ENCODE measurements around the gene FOXL3. TPM values are rescaled to one million over a fixed set of nuclear protein-coding genes. Genes with fewer than 3 reads are reported as not detected.
A peak's percentile ranks its signal among the peaks of the same experiment; 100 is the strongest.

The FOXL3 gene
- polyA plus RNA-seq, 1 experiment = not detected

- DNase-seq (ENCODE audit: low read depth) = no peak
- Histone ChIP-seq H3K36me3 (ENCODE audit: control insufficient read depth, insufficient read depth, low read length) (no peaks in the 10 kb centered on the region), H3K27me3 (ENCODE audit: control insufficient read depth, insufficient read depth, low read length) (peaks cover 14% of the 10 kb centered on the region), H3K4me3 (ENCODE audit: low read depth, low read length) (no peak overlapping the region)
- ChIA-PET CTCF (interaction anchor here (1.8 to 1.9 kb wide), 2 partner anchors 202 to 457 kb away, joined by 5 to 9 read pairs; partner anchors contain the start of gene PDGFA), POLR2A (no interaction called here)
- TF ChIP-seq CTCF (IDR thresholded peaks at IDR 0.05; ENCODE audit: insufficient read depth, low read depth, low read length) = no peak
Measured at GRCh38 chr7:317643-318405, 27.9 kb downstream of the FOXL3 start.

DNA sequence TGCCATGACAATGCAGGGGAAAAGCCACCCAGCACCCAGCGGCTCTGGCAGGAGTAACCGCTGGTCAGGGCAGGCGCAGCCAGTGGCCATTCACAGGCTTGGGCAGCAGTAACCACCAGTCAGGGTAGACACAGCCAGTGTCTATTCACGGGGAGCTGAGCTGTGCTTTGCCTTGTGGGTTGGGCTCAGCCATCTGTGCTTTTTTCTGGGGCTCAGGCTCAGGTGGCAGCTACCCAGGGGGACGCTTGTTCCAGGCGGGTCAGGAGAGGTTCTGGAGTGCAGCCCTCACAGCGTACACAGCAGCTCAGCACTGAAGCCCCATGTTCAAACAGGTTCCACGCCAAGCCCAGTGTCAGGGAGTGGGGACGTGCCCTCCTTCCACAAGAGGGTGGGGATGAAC lies 28.5 kb downstream of the FOXL3 start:
- ChIA-PET POLR2A (no interaction called here), CTCF (interaction anchor here (1.8 to 1.9 kb wide), 2 partner anchors 202 to 456 kb away, joined by 5 to 9 read pairs; partner anchors contain the start of gene PDGFA)
- Histone ChIP-seq H3K27me3 (ENCODE audit: control insufficient read depth, insufficient read depth, low read length) (peaks cover 16% of the 10 kb centered on the region), H3K4me3 (ENCODE audit: low read depth, low read length) (no peak overlapping the region), H3K36me3 (ENCODE audit: control insufficient read depth, insufficient read depth, low read length) (no peaks in the 10 kb centered on the region)
- DNase-seq (ENCODE audit: low read depth) = no peak
- TF ChIP-seq CTCF (IDR thresholded peaks at IDR 0.05; ENCODE audit: insufficient read depth, low read depth, low read length) = no peak

GRCh38 chr7:318878-319661 lies 29.1 kb downstream of the FOXL3 start:
- DNase-seq (ENCODE audit: low read depth) = no peak
- no peak for TF ChIP-seq CTCF (IDR thresholded peaks at IDR 0.05; ENCODE audit: insufficient read depth, low read depth, low read length)
- POLR2A ChIA-PET = no interaction called here
- Histone ChIP-seq H3K27me3 (ENCODE audit: control insufficient read depth, insufficient read depth, low read length) (peaks cover 17% of the 10 kb centered on the region), H3K36me3 (ENCODE audit: control insufficient read depth, insufficient read depth, low read length) (no peaks in the 10 kb centered on the region), H3K4me3 (ENCODE audit: low read depth, low read length) (no peak overlapping the region)
- CTCF ChIA-PET = interaction anchor here (1.8 to 1.9 kb wide), 2 partner anchors 201 to 456 kb away, joined by 5 to 9 read pairs; partner anchors contain the start of gene PDGFA

- Histone ChIP-seq H3K4me3 (ENCODE audit: low read depth, low read length) (no peak overlapping the region), H3K27me3 (ENCODE audit: control insufficient read depth, insufficient read depth, low read length) (peaks cover 17% of the 10 kb centered on the region), H3K36me3 (ENCODE audit: control insufficient read depth, insufficient read depth, low read length) (no peaks in the 10 kb centered on the region)
- TF ChIP-seq CTCF (IDR thresholded peaks at IDR 0.05; ENCODE audit: insufficient read depth, low read depth, low read length) = no peak
- ChIA-PET POLR2A (no interaction called here), CTCF (interaction anchor here (0.6 to 4.3 kb wide), 6 partner anchors 279 to 525 kb away, joined by 3 to 47 read pairs (median 3); no protein-coding TSS in a partner anchor)
- DNase-seq (ENCODE audit: low read depth) = no peak
Measured at GRCh38 chr7:320297-320696, 30.3 kb downstream of the FOXL3 start.

DNA sequence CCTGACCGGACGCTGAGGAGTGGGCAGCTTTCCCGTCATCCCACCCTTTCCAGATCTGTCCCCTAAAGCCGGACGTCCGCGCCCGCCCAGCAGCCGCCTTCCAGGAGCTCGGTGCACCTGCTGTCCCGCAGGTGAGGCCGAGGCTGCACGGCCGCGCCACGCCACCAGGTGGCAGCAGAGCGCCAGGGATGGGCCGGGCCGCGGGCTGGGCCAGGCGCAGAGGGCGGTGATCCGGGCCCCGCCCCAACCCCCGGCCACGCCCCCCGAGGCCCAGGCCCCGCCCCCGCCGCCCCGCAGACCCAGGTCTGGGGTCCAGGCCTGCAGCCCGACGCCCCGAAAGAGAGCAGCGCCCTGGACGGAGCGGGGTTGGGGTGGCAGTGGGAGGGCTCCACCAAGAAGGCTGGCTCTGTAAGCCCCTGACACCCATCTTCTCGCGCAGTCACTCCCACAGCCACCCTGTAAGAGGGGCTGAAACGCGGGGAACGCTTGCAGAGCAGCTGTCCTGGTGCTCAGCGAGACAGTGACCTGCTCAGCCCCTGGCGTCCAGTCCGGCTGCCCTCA lies 32.2 kb downstream of the FOXL3 start:
- POLR2A ChIA-PET = no interaction called here
- TF ChIP-seq CTCF (IDR thresholded peaks at IDR 0.05; ENCODE audit: insufficient read depth, low read depth, low read length) = peak; percentile 69
- CTCF ChIA-PET = interaction anchor here (0.5 to 4.3 kb wide), 19 partner anchors 9 to 651 kb away, joined by 3 to 47 read pairs (median 3); no protein-coding TSS in a partner anchor
- Histone ChIP-seq H3K27me3 (ENCODE audit: control insufficient read depth, insufficient read depth, low read length) (peaks cover 17% of the 10 kb centered on the region), H3K36me3 (ENCODE audit: control insufficient read depth, insufficient read depth, low read length) (no peaks in the 10 kb centered on the region), H3K4me3 (ENCODE audit: low read depth, low read length) (no peak overlapping the region)
- no peak for DNase-seq (ENCODE audit: low read depth)
